ENCODE measurements around the gene TANGO6.
"Not testable (repeated sequence)": the region's sequence is repeated elsewhere in the genome, so short reads cannot be mapped to it uniquely, and the experiment has no call there.

Gene TANGO6

DNA sequence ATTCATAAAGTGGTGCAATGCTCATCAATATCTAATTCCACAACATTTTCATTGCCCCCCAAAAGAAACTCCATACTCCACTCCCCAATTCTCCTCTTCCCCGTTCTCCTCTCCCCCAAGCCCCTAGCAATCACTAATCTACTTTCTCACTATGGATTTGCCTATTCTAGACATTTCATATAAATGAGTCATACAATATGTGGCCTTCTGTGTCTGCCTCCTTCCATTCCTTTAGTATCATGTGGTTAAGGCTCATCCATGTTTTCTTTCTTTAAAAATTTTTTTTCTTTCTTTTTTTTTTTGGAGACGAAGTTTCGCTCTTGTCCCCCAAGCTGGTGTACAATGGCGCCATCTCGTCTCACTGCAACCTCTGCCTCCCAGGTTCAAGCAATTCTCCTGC is 205.8 kb downstream of the TANGO6 start:
- DNase-seq (ENCODE audit: low read depth), result peak; percentile 42
- H3K9me3 ChIP-seq (ENCODE audit: control insufficient read depth, low read length), result no peaks in the 10 kb centered on the region
- H3K36me3 ChIP-seq (ENCODE audit: control insufficient read depth, insufficient read depth, low read length, severe bottlenecking), result no peaks in the 10 kb centered on the region
- no peaks in the 10 kb centered on the region for H3K27me3 ChIP-seq (replicated peaks; ENCODE audit: control insufficient read depth, insufficient read depth, low read length)
- H3K4me3 ChIP-seq (ENCODE audit: low read length), result no peak overlapping the region
- no peaks in the 10 kb centered on the region for H3K4me1 ChIP-seq (ENCODE audit: control insufficient read depth, insufficient read depth, low read length)
- H3K9ac ChIP-seq (ENCODE audit: low read length), result no peak overlapping the region

DNA sequence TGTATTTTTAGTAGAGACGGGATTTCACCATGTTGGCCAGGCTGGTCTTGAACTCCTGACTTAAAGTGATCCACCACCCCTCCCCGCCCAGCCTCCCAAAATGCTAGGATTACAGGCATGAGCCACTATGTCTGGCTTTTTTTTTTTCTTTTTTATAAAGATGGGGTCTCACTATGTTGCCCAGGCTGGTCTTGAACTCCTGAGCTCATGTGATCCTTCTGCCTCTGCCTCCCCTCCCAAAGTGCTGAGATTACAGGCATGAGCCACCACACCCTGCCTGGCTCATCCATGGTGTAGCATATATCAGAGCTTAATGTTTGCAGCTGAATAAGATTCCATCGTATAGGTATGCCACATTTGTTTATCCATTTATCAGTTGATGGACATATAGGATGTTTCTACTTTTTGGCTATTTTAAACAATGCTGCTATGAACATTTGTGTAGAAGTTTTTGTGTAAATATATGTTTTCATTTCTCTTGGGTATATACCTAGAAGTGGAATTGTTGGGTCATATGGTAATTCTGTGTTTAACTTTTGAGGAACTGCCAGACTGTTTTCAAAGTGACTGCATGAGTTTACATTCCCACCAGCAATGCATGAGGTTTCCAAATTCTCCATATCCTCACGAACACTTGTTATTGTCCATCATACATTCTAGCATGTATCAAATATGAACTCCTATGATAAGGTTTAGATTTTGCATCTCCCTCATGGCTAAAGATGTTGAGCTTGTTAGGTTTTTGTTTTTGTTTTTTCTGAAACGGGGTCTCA is 206.5 kb downstream of the TANGO6 start:
- Histone ChIP-seq H3K36me3 (ENCODE audit: control insufficient read depth, insufficient read depth, low read length, severe bottlenecking) (no peaks in the 10 kb centered on the region), H3K27me3 (replicated peaks; ENCODE audit: control insufficient read depth, insufficient read depth, low read length) (no peaks in the 10 kb centered on the region), H3K9ac (ENCODE audit: low read length) (no peak overlapping the region), H3K4me3 (ENCODE audit: low read length) (no peak overlapping the region), H3K4me1 (ENCODE audit: control insufficient read depth, insufficient read depth, low read length) (no peaks in the 10 kb centered on the region), H3K9me3 (ENCODE audit: control insufficient read depth, low read length) (no peaks in the 10 kb centered on the region)
- no peak for DNase-seq (ENCODE audit: low read depth)

DNA sequence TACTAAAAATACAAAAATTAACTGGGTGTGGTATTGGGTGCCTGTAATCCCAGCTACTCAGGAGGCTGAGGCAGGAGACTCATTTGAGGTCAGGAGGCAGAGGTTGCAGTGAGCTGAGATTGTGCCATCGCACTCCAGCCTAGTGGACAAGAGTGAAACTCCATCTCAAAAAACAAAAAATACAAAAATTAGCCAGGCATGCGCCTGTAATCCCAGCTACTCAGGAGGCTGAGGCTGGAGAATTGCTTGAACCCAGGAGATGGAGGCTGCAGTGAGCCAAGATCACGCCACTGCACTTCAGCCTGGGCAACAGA is 208.1 kb downstream of the TANGO6 start:
- not testable (repeated sequence) for H3K4me1 ChIP-seq (ENCODE audit: control insufficient read depth, insufficient read depth, low read length); H3K9ac ChIP-seq (ENCODE audit: low read length); H3K27me3 ChIP-seq (replicated peaks; ENCODE audit: control insufficient read depth, insufficient read depth, low read length); DNase-seq (ENCODE audit: low read depth); H3K4me3 ChIP-seq (ENCODE audit: low read length); H3K36me3 ChIP-seq (ENCODE audit: control insufficient read depth, insufficient read depth, low read length, severe bottlenecking); H3K9me3 ChIP-seq (ENCODE audit: control insufficient read depth, low read length)

DNA sequence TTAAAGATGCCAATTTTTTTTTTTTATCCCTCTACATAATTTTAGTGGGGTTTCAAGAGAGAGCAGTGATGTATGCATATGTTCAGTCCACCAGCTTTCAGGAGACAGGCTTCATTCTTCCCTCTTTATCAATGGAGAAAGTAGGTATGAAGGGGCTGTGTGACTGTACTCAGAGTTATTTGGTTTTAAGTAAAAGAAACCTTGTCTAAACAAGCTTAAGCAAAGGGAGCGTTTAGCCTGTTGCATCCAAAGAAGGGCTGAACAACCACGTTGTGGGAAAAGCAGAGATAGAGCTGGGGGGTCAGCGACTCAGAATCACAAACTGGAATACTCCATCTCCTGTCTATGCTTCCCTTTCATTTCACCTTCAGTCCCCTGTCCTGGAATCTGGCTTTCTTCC is 211.7 kb downstream of the TANGO6 start:
- H3K27me3 ChIP-seq (replicated peaks; ENCODE audit: control insufficient read depth, insufficient read depth, low read length), result no peaks in the 10 kb centered on the region
- H3K4me3 ChIP-seq (ENCODE audit: low read length), result no peak overlapping the region
- peaks cover 12% of the 10 kb centered on the region for H3K4me1 ChIP-seq (ENCODE audit: control insufficient read depth, insufficient read depth, low read length)
- no peak overlapping the region for H3K9ac ChIP-seq (ENCODE audit: low read length)
- H3K36me3 ChIP-seq (ENCODE audit: control insufficient read depth, insufficient read depth, low read length, severe bottlenecking), result no peaks in the 10 kb centered on the region
- DNase-seq (ENCODE audit: low read depth), result no peak
- no peaks in the 10 kb centered on the region for H3K9me3 ChIP-seq (ENCODE audit: control insufficient read depth, low read length)

DNA sequence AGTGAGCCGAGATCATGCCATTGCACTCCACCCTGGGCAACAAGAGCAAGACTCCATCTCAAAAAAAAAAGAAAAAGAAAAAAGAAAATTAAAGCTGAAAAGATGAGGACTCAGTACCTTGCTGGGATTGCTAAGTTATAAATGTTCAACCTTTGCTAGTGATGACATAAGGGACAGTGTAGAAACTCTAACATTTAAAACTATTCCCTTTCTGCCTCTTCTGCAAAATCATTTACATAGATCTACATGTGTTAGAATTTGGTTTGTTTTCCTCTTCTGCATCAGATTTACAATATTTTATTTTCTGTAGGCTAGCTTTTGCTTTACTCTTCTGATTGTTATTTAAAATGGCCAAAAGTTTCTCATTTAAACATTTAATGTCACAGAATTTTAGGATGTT is 212.6 kb downstream of the TANGO6 start:
- Histone ChIP-seq H3K9me3 (ENCODE audit: control insufficient read depth, low read length) (no peaks in the 10 kb centered on the region), H3K4me3 (ENCODE audit: low read length) (no peak overlapping the region), H3K27me3 (replicated peaks; ENCODE audit: control insufficient read depth, insufficient read depth, low read length) (no peaks in the 10 kb centered on the region), H3K4me1 (ENCODE audit: control insufficient read depth, insufficient read depth, low read length) (peaks cover 12% of the 10 kb centered on the region), H3K36me3 (ENCODE audit: control insufficient read depth, insufficient read depth, low read length, severe bottlenecking) (no peaks in the 10 kb centered on the region), H3K9ac (ENCODE audit: low read length) (no peak overlapping the region)
- no peak for DNase-seq (ENCODE audit: low read depth)

DNA sequence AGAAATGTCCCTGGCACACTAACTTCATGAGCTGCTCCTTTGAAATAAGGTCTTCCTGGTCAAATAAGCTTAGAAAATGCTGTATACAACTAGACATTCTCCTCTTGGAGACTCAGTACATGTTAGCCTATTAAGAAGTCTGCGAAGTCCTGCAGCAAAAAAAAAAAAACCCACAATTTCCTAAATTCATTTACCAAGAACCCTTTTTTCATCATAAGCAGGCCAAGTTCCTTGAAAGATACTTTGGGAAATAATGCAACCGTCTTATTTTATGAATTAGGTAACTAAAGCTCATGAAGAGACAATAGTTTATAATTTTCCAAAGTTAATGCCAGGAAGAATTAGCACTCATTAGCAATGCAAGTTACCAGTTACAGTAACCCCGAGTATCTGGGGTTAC is 213.1 kb downstream of the TANGO6 start:
- DNase-seq (ENCODE audit: low read depth), result no peak
- Histone ChIP-seq H3K27me3 (replicated peaks; ENCODE audit: control insufficient read depth, insufficient read depth, low read length) (no peaks in the 10 kb centered on the region), H3K4me3 (ENCODE audit: low read length) (no peak overlapping the region), H3K9me3 (ENCODE audit: control insufficient read depth, low read length) (no peaks in the 10 kb centered on the region), H3K36me3 (ENCODE audit: control insufficient read depth, insufficient read depth, low read length, severe bottlenecking) (no peaks in the 10 kb centered on the region), H3K9ac (ENCODE audit: low read length) (no peak overlapping the region), H3K4me1 (ENCODE audit: control insufficient read depth, insufficient read depth, low read length) (peaks cover 12% of the 10 kb centered on the region)

DNA sequence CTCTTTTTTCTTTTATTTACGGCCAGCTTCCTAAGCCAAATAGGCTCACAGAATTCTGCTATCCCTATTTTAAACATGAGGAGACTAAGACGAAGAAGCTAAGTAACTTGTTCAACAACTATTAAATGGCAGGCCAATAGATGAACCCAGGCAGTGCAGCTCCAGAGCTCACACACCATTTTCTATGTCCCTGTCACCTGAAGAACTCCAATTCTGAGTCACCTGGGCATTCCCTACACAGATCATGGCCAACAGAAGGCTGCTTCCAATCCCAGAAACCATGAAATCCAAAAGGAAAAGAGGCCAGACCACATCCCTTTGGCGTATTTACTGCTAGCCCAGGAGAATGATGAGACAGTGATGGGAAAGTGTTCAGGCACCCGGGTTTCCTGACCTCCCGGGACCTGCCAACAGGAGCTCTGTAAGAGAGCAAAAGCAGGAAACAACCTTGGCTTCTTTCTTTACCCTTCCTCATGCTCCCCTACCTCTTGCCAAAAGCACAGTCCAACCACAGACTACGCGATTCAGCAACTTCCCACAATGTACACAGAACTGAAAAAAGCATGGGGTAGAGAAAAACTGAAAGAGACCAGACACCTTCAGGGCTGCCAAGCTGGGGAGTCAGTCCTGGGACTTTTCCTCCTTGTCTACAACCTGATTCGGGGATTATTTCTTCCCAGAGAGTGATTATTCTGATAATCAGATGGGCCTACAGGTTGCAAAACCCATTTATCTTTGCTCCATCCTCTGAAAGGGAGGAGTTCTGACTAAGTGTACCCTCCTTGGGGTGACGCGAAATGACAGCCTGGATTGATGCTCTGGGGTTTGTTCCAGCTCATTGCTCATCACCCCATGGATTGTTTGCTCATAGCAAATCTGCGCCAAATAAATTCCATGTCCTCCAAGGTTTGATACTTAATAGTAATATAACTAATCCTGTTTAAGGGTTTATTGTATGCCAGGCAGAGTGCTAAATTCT is 214.4 kb downstream of the TANGO6 start:
- H3K4me3 ChIP-seq (ENCODE audit: low read length), result no peak overlapping the region
- no peaks in the 10 kb centered on the region for H3K36me3 ChIP-seq (ENCODE audit: control insufficient read depth, insufficient read depth, low read length, severe bottlenecking)
- H3K9me3 ChIP-seq (ENCODE audit: control insufficient read depth, low read length), result no peaks in the 10 kb centered on the region
- H3K9ac ChIP-seq (ENCODE audit: low read length), result no peak overlapping the region
- H3K4me1 ChIP-seq (ENCODE audit: control insufficient read depth, insufficient read depth, low read length), result peaks cover 12% of the 10 kb centered on the region
- no peaks in the 10 kb centered on the region for H3K27me3 ChIP-seq (replicated peaks; ENCODE audit: control insufficient read depth, insufficient read depth, low read length)
- peak; percentile 43 for DNase-seq (ENCODE audit: low read depth)

DNA sequence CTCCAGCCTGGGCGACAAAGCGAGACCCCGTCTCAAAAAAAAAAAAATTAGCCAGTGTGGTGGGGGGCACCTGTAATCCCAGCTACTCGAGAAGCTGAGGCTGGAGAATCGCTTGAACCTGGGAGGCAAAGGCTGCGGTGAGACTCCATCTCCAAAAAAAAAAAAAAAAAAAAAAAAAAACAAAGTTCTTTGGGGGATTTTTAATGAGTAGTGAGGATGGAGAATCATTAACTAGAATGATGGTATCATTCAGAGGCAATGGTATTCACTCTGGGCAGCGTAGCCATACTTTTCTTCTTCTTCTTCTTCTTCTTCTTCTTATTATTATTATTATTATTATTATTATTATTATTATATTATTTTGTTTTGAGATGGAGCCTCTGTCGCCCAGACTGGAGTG is 220.2 kb downstream of the TANGO6 start:
- not testable (repeated sequence) for DNase-seq (ENCODE audit: low read depth); H3K9me3 ChIP-seq (ENCODE audit: control insufficient read depth, low read length); H3K9ac ChIP-seq (ENCODE audit: low read length); H3K27me3 ChIP-seq (replicated peaks; ENCODE audit: control insufficient read depth, insufficient read depth, low read length); H3K4me3 ChIP-seq (ENCODE audit: low read length); H3K36me3 ChIP-seq (ENCODE audit: control insufficient read depth, insufficient read depth, low read length, severe bottlenecking); H3K4me1 ChIP-seq (ENCODE audit: control insufficient read depth, insufficient read depth, low read length)

DNA sequence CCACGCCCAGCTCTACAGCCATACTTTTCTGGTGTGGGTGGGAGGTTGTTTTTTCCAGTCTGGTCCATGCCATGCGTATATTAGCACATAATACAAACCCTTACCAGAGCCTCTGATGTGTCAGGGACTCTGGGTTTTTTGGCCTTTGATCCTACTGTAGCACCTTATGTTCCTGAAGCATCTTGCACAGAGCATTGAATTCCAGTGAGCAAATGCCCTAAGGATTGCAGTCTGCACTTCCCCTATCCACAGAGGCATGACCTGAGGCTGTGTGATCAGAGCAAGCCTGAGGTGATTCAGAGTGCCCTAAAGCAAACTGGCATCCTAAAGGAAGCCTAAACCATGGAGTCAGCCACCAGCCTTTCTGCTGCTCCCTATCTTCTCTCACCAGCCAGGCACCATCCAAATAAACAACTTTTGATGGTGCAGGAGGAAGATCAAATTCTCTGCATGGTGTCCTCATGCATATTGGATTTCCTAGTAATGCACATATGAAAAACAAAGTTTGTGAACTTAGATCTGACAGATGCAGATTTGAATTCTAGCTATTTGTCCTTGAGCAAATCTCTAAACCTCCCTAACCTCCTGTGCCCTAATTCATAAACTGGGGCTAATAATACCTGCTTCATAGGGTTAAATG is 220.9 kb downstream of the TANGO6 start:
- H3K4me3 ChIP-seq (ENCODE audit: low read length), result no peak overlapping the region
- H3K9ac ChIP-seq (ENCODE audit: low read length), result no peak overlapping the region
- DNase-seq (ENCODE audit: low read depth), result peak; percentile 32
- H3K27me3 ChIP-seq (replicated peaks; ENCODE audit: control insufficient read depth, insufficient read depth, low read length), result no peaks in the 10 kb centered on the region
- H3K4me1 ChIP-seq (ENCODE audit: control insufficient read depth, insufficient read depth, low read length), result no peaks in the 10 kb centered on the region
- no peaks in the 10 kb centered on the region for H3K36me3 ChIP-seq (ENCODE audit: control insufficient read depth, insufficient read depth, low read length, severe bottlenecking)
- no peaks in the 10 kb centered on the region for H3K9me3 ChIP-seq (ENCODE audit: control insufficient read depth, low read length)

DNA sequence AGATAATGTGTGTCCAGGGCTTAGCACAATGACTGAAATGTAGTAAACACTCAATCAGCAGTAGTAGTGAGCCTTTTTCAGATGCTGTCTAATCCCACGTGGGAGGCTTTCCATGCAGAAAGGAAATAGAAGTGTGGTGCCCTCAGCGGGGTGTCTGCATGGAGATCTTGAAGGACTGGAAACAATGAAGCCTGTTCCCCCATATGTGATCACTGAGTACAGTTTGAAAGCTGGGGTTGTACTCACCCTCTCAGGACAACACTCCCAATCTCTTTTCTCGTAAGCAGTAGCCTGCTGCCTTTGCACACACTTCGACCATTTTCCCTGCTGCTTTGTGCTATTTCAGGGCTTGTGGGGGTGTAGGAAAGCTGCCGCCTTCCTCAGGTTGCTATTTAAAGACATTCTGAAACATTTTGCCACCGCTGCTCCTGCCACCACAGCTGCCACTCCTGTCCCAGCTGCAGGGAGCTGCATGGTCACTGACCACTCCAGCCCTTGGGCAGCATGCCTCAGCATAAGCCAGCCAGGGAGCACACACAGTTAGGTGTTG is 221.5 kb downstream of the TANGO6 start:
- H3K36me3 ChIP-seq (ENCODE audit: control insufficient read depth, insufficient read depth, low read length, severe bottlenecking), result no peaks in the 10 kb centered on the region
- H3K27me3 ChIP-seq (replicated peaks; ENCODE audit: control insufficient read depth, insufficient read depth, low read length), result no peaks in the 10 kb centered on the region
- H3K9ac ChIP-seq (ENCODE audit: low read length), result no peak overlapping the region
- no peaks in the 10 kb centered on the region for H3K9me3 ChIP-seq (ENCODE audit: control insufficient read depth, low read length)
- no peaks in the 10 kb centered on the region for H3K4me1 ChIP-seq (ENCODE audit: control insufficient read depth, insufficient read depth, low read length)
- H3K4me3 ChIP-seq (ENCODE audit: low read length), result no peak overlapping the region
- no peak for DNase-seq (ENCODE audit: low read depth)

DNA sequence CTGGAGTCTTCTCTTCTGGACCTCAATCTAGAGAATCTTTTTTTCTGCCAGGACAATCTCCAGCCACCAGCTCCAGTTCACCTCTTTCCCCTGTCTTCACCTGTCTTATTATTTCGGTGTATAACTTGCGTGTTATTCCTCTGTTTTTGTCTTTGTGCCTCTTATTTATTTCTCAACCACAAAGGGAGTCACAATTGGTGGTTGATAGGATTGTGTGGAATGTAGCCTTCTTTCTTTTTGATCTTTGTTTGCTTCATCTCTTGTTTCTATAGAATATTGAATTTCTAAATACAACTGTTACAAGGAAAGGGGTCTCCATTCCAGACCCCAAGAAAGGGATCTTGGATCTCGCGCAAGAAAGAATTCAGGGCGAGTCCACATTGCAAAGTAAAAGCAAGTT is 226.2 kb downstream of the TANGO6 start:
- H3K27me3 ChIP-seq (replicated peaks; ENCODE audit: control insufficient read depth, insufficient read depth, low read length), result no peaks in the 10 kb centered on the region
- DNase-seq (ENCODE audit: low read depth), result no peak
- no peaks in the 10 kb centered on the region for H3K36me3 ChIP-seq (ENCODE audit: control insufficient read depth, insufficient read depth, low read length, severe bottlenecking)
- no peak overlapping the region for H3K4me3 ChIP-seq (ENCODE audit: low read length)
- H3K9me3 ChIP-seq (ENCODE audit: control insufficient read depth, low read length), result no peaks in the 10 kb centered on the region
- no peak overlapping the region for H3K9ac ChIP-seq (ENCODE audit: low read length)
- H3K4me1 ChIP-seq (ENCODE audit: control insufficient read depth, insufficient read depth, low read length), result peaks cover 8% of the 10 kb centered on the region
